Occipital lobe (tissue), 2 donors: Measurements from ENCODE around the gene JAK1. TPM values are rescaled to one million over a fixed set of nuclear protein-coding genes. Genes with fewer than 3 reads are reported as not detected.

Experiments used
- DNase-seq: peaks from one replicate; lab custom pipeline; 2025; lab: John Stamatoyannopoulos, UW
- total RNA-seq: library from RNA; depleted of rRNA; stranded (reverse); fragments of >200 nt; gene quantifications from one replicate; pipeline ENCODE4 v1.2.3, GENCODE V29; 2014

Gene JAK1
- total RNA-seq, 1 donor from 2014 or later, result 56.0 TPM

GRCh38 chr1:64892576-64893573, 73.5 kb downstream of the JAK1 start:
- no peak for DNase-seq

- DNase-seq, result no peak
Measured at GRCh38 chr1:64891448-64891825, 74.9 kb downstream of the JAK1 start.

- no peak for DNase-seq
Measured at GRCh38 chr1:64890699-64891447, 75.5 kb downstream of the JAK1 start.

GRCh38 chr1:64887689-64888217, 78.6 kb downstream of the JAK1 start:
- no peak for DNase-seq

- DNase-seq, result no peak
Measured at GRCh38 chr1:64886877-64887276, 79.5 kb downstream of the JAK1 start.

DNA sequence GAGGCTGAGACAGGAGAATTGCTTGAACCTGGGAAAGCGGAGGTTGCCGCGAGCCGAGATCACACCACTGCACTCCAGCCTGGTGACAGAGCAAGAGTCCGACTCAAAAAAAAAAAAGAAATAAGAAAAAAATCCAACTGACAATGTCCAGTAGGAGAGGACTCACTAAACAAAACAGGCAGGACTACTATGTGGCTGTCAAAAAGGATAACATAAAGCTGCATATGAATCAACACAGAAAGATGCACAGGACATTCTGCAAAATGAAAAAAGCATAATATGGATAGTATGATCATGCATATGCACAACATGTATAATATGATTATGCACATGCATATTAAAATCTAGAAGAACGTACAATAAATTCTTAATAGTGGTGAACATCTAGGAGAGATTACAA, 80.7 kb downstream of the JAK1 start:
- DNase-seq, result no peak

DNA sequence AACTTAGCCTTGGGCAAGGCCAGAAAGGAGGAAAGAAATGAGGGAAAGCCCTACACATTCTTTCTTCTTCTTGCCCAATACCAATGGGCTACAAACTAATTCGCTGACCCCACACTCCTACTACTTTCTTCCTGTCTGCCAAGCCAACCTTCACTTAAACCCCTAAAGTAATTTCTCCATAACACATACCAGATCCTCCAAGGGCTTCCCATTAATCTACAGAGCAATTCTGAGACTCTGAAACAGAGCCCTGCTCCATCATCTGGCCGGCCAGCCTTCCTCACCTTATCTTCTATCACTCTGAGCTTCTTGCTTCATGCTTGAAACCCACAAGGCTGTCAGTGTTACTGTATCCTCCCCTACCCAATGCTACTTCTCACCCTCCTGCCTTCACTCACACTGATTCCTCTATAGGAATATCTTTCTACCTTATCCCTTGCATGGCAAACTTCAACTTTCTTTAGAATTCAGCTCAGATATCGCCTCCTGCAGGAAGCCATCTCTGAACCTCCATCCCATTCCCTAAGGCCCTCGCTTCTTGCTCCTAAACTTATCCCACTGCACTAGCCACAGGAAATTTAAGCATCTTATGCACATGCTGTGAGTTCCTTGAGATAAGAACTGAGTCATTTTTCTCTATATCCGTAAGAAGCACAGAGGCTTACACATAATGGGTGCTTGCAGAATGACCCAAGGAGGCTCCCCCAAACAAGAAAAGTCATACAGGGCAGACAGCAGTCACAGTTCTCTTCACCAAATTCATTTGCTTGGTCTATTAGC, 81.9 kb downstream of the JAK1 start:
- no peak for DNase-seq

DNA sequence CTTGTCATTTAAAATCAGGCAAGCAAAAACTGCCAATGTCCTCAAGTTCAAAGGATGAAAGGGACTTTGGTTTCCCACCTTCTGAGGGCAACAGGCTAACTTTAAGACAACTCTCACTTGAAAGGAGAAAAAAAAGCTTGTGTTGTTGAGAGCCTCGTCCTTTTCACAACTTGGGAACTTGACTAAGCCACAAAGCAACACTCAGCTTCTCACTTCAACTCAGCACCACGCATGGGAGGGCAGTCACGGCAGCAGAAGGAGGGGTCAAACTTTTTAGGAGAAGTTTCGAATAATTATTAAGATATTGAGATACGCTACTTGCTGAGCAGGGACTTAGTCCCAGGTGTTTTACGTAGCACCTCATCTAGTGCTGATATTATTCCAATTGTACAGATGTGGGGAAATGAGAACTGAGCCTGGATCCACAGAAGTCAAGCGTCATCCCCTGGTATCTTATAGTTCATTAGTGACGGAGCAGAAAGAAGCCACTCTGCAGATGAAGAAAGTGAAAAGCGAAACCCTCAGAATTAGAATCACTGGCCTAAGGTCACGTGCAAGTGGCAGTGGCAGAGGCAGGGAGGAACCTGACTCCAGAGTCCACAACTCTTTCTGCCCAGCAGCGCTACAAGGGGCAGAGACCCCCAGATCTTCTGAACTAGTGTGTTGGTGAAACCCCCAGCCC, 83.6 kb downstream of the JAK1 start:
- DNase-seq, result no peak

DNA sequence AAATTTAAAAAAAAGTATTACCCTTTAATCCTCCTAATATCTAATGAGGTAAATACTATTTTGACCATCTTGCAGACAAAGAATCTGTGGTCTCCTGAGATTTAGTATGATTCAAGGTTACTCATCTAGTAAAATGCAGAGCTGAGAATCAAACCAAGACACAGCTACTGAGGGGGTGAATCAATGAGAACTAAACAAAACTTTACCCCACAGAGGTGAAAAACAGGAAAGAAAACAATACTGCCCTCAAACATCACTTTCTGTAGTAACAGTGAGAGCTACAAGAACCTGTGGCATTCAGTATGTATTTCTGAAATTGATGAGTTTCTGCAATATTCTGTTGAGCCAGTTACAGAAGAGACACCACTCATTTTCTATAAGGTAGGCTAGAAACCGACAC, 85.1 kb downstream of the JAK1 start:
- DNase-seq, result no peak

GRCh38 chr1:64880449-64880848, 85.9 kb downstream of the JAK1 start:
- no peak for DNase-seq

- DNase-seq, result no peak
Measured at GRCh38 chr1:64878931-64879611, 87.3 kb downstream of the JAK1 start.

DNA sequence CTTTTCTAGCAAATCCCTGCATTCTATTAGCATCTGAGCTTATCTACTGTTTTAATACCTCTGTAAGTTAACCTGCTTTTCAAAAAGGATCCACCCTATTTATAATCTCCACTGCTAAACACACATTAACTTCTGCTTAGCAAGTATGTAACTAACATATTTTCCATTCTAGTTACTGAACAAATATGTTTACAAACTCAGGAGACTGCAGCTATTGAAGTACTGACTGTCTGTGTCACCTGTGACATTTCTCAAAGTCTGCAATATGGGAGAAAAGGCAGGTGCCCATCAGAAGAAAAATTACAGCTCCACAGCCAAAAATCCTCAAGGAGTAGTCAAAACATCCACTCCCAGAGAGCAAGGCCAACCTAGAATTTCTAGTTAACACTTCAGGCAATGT, 88.3 kb downstream of the JAK1 start:
- no peak for DNase-seq

DNA sequence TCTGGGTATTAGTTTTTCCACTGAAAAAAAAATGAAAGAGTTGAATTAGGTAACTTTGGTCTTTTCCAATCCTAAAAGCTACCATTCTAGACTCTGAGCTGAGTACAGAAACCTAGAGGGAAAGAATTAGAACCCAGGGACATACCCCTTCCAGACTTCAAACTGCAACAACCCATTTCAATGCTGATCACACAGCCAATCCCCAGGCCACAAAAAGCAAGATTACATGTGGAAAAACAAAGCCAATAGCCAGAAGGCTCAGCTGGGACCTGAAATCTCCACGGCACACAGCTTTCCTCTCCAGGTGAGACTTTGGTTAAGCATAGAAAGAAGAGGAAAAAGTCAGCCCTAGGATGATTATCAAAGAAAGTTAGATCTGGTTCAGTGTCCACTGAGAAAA, 88.8 kb downstream of the JAK1 start:
- no peak for DNase-seq

DNA sequence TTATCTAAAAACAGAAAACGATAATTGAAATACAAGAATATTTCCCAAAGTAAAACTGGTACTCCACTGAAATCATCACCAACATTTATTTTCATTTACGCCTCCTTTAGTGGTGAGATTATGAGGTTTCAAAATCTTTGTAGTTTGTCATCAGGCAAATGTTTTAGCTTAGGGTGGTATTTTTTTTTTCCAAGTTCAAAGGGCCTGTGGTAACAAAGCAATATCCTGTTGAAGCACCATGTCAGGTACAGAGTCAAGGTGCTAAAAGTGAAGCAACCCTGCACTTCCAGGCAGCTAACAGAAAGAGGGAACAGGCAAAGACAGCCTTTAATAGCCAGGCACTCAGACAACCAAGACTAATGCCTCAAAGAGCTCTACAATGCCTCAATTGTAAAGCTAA, 89.2 kb downstream of the JAK1 start:
- DNase-seq, result no peak

DNA sequence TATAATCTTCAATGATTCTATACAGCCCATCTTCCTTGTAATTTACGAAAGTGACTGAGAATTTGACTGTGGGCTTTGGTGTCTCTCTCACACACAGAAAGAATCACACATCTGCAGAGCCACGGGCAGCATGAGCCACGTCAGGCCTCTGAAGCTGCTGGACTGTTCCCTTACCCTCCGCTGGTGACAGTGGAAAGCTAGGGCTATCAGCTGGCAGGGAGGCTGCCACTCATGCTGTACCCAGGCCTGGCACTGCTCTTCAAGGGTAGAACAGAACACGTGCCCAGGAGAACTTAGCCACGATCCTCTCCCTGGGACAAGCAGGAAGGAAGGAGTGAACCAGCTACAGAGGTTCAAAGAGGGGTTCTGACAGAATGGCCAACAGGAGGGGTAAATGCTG, 90.7 kb downstream of the JAK1 start:
- DNase-seq, result no peak

- no peak for DNase-seq
Measured at GRCh38 chr1:64875101-64875500, 91.2 kb downstream of the JAK1 start.

DNA sequence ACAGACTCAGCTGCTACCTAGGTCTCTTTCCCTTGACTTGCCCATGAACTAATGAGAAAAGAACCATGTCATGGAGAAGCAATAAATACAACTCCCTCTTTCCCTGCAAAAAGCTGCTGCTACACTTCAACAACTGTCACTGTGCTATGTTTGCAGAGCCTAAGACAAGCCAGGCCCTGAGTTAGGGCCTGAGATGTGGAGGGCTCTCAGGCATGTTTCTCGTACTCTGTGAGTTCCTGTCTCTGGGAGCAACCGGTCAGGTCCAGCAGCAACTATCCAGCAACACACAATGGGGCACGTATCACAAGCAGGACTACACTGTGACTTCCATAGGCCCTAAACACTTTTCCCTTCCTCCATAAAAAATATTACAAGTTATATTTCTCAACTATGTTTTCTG, 91.7 kb downstream of the JAK1 start:
- no peak for DNase-seq

DNA sequence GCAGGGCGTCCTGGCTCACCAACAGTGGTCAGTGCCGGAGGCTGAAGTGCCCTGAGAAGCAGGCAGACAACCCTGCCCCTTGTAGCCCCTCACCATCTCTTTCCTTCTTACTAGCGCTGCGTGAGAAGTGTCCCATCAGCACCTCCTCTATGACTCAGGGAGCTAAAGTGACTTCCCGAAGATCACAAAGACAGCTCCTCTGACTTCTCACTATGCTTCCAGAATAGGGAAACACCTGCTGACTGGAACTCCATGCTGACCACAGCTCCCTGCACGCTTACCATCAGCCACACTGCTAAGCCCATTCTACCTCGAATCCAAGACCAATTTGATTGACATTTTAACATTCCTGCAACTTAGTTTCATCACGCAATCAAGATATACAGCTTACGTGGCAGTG, 92.8 kb downstream of the JAK1 start:
- no peak for DNase-seq

- DNase-seq, result no peak
Measured at GRCh38 chr1:64872067-64872466, 94.3 kb downstream of the JAK1 start.

- no peak for DNase-seq
Measured at GRCh38 chr1:64871256-64871655, 95.1 kb downstream of the JAK1 start.
